NCI-H524 treated with DMSO at 0.1 percent for 48 hours (cell line): ENCODE data around the gene XPNPEP2.

Source experiments
- DNase-seq: peaks from one replicate; lab custom pipeline; 2025; lab: John Stamatoyannopoulos, UW

The XPNPEP2 gene

DNA sequence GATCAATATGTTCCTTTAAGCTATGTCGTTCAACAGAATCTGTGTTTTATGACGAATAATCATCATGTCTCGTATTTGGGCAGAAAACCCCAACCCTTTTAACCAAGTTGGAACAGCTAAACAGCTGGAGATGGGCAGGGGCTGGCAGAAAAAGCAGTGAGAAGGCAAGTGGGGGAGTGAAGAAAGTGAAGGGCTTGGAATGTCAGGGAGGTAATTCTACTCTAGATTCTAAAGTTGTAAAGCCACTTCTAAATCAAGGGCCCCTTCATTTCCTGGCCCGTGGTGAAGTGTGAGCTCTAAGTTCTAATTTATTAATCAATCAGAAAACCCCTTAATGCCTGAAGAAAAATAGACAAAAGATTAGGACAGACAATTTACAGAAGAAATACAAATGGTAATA lies 61.4 kb downstream of the XPNPEP2 start:
- DNase-seq = no peak

DNA sequence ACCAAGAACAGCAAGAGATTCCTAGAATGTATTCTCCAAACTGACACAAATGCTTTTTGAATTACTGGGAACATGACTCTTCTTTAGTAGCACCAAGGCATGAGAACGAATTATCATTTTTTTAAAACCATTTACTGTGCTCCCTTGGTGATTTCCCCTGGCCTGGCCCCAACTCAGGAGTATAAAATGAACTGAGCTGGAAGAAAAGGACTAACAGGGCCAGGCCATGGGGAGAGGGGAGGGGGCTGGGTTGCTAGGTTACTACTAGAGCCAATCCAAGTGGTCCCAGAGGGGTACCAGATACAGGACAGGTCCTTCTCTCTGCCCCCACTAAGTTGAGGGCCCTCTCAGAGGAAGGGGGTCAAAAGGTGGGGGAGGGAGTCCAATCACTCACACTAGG lies 64.1 kb downstream of the XPNPEP2 start:
- DNase-seq = no peak

DNA sequence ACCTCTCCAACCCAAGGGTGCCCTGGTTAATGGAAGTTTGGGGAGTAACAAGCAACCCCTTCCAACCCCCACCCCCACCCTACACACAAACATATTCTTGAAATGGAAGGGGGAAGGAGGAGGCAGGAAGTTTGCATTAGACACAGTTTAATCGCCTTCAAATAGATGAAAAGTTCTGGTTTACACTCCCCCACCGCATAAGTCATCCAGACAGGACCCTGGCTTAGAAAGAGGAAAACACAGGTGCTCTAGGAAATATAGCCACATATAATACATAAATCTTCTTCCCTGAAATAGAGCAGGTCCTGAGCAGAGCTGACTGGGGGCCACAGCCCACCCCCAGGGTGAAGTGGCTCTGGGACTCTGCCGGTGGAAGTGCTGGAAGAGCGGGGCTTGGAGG lies 66.0 kb downstream of the XPNPEP2 start:
- no peak for DNase-seq

DNA sequence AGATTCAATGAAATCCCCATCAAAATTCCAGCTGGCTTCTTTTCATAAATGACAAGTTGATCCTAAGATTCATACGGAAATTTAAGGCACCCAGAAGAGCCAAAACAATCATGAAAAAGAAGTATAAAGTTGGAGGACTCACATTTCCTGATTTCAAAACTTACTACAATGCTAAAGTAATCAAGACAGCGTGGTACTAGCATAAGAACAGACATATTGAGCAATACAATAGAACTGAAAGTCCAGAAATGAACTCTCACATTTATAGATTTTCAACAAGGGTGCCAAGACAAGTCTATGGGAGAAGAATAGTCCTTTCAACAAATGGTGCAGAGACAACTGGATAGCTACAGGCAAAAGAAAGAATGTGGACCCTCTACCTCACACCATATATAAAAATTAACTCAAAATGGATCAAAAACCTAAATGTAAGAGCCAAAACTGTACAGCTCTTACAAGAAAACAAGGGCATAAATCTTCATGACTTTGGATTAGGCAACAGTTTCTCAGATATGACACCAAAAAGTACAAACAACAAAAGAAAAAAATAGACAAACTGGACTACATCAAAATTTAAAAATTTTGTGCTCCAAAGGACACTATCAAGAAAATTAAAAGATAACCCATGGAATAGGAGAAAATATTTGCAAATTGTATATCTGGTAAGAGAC lies 69.5 kb downstream of the XPNPEP2 start:
- DNase-seq = no peak

DNA sequence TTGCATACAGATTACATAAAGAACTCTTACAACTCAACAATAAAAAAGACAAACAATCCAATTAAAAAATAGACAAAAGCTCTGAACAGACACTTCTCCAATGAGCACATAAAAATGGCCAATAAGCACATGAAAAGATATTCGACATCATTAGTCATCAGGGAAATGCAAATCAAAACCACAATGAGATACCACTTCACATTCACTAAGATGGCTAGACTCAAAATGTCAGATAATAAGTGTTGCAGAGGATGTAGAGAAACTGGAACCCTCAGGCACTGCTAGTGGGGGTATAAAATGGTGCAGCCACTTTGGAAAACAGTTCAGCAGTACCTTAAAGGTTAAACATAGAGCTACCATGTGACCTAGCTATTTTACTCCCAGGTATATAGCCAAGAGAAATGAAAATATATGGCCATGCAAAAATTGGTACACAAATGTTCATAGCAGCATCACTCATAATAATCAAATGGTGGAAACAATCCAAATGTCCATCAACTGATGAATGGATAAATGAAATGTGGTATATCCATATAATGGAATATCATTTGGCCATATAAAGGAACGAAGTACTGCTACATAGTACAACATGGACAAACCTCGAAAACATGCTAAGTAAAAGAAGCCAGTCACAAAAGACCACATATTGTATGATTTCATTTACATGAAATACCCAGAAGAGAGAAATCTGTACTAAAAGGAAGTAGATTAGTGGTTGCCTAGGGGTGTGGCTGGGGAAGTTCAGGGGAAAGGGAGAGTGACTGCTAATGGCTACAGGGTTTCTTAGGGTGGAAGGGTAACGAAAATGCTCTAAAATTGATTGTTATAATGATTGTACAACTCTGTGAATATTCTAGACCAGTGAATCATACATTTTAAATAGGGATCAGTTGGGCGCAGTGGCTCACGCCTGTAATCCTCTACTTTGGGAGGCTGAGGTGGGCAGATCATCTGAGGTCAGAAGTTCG lies 70.3 kb downstream of the XPNPEP2 start:
- DNase-seq = no peak

DNA sequence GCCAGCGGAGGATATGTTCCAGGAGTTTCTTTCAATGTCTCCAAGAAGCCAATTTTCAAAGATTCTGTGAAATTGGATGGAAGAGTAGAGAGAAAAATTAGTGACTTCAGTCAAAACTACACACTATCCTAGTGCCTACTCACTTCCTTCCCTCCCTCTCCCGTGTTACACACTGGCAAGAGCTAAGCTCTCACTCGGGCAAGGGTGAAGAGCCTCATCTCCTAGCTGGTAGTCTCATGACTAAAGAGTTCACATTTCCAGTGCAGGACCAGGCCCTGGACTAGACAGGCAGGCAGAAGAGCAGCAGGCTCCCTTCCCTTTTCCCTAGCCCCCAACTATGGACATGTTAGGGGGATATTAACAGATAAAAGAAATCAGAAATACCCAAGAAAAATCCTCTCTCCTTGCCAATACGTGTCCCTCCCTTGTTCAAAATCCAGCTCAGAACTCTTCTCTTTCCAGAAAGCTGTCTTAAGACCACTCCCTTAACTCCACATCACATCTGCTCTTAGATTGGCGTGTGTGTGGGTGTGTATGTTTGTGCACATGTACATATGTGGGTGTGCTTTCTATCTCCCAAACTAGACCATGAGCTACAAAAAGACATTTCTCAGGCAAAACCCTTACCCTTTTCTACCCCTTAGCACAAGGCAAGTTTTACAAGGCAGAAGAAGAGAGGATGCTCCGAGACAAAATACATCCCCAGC lies 75.0 kb downstream of the XPNPEP2 start:
- DNase-seq = no peak

DNA sequence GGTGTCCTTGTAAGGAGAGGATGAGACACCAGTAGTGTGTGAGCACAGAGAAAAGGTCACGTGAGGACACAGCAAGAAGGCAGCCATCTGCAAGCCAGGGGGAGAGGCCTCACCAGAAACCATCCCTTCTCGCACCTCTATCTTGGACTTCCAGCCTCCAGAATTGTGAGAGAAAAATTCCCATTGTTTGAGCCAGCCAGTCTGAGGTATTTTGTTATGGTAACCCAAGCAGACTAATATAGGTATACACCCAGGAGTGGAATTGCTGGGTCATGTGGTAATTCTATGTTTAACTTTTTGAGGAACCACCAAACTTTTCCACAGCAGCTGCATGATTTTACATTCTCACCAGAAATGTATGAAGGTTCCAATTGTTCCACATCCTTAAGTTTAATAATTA lies 79.3 kb downstream of the XPNPEP2 start:
- DNase-seq = no peak
